CD14-positive monocyte (primary cell): ENCODE data around the gene HCRTR1. TPM values are rescaled to one million over a fixed set of nuclear protein-coding genes. Genes with fewer than 3 reads are reported as not detected.

Experiments used
- DNase-seq, 3 donors: peaks; one replicate each; pipeline ENCODE4 v3.0.0-alpha.2; 2011 to 2022
- H2AFZ ChIP-seq: 2 replicates; pipeline ENCODE4 v1.6.0; 2012; ENCODE audit warnings: mild to moderate bottlenecking, low read depth, low read length, inconsistent platforms; ENCODE audit not compliant: insufficient read depth, poor library complexity, severe bottlenecking
- H3K27ac ChIP-seq, 2 donors: 1 replicate in 1 of 2; 2 replicates in 1 of 2; pipeline ENCODE4 v1.5.1; 2012 to 2013; ENCODE audit warnings: low read length in 2 of 2, control low read depth in 1 of 2, inconsistent platforms in 1 of 2, low read depth in 1 of 2, mild to moderate bottlenecking in 1 of 2
- H3K27me3 ChIP-seq, 2 donors: one replicate each; pipeline versions ENCODE4 v1.6.0 to v1.6.1; 2011 to 2013; ENCODE audit warnings: low read length in 2 of 2; ENCODE audit not compliant: control insufficient read depth in 2 of 2, insufficient read depth in 2 of 2
- H3K36me3 ChIP-seq, 2 donors: replicated peaks in 1 of 2; 1 replicate in 1 of 2; 2 replicates in 1 of 2; pipeline versions ENCODE4 v1.5.1 to v1.6.1; 2012 to 2013; ENCODE audit warnings: low read length in 2 of 2, control low read depth in 1 of 2, inconsistent platforms in 1 of 2, mild to moderate bottlenecking in 1 of 2; ENCODE audit not compliant: insufficient read depth in 2 of 2, control insufficient read depth in 1 of 2
- H3K4me1 ChIP-seq, 2 donors: 1 replicate in 1 of 2; 2 replicates in 1 of 2; pipeline versions ENCODE4 v1.5.1 to v1.6.1; 2012 to 2013; ENCODE audit warnings: low read length in 2 of 2, control low read depth in 1 of 2, inconsistent platforms in 1 of 2, mild to moderate bottlenecking in 1 of 2, moderate library complexity in 1 of 2; ENCODE audit not compliant: insufficient read depth in 2 of 2, control insufficient read depth in 1 of 2
- H3K4me2 ChIP-seq: replicated peaks from 2 replicates; pipeline ENCODE3; 2012; ENCODE audit warnings: low read length, moderate library complexity, mild to moderate bottlenecking; ENCODE audit not compliant: poor library complexity, severe bottlenecking; ENCODE audit errors: extremely low read depth
- H3K4me3 ChIP-seq, 3 experiments: fragments of 200-600 bp in 1 of 3; sonication (generic) in 1 of 3; replicated peaks in 1 of 3; 1 replicate in 2 of 3; 2 replicates in 1 of 3; pipeline ENCODE4 v1.5.1; 2011 to 2013; ENCODE audit warnings: low read length in 3 of 3, mild to moderate bottlenecking in 3 of 3, control low read depth in 2 of 3, low read depth in 2 of 3, inconsistent platforms in 1 of 3, moderate library complexity in 1 of 3
- H3K79me2 ChIP-seq: 2 replicates; pipeline ENCODE4 v1.6.0; 2012; ENCODE audit warnings: mild to moderate bottlenecking, control low read depth, inconsistent platforms, low read length, moderate library complexity; ENCODE audit not compliant: insufficient read depth
- H3K9ac ChIP-seq: 2 replicates; pipeline ENCODE4 v1.6.0; 2017; ENCODE audit warnings: low read length, mild to moderate bottlenecking; ENCODE audit not compliant: insufficient read depth, poor library complexity, severe bottlenecking
- H3K9me3 ChIP-seq, 2 donors: replicated peaks in 1 of 2; 1 replicate in 1 of 2; 2 replicates in 1 of 2; pipeline versions ENCODE4 v1.5.1 to v1.6.1; 2012 to 2013; ENCODE audit warnings: low read length in 2 of 2, control low read depth in 1 of 2; ENCODE audit not compliant: control insufficient read depth in 1 of 2, insufficient read depth in 1 of 2
- H4K20me1 ChIP-seq: 2 replicates; pipeline ENCODE4 v1.6.0; 2012; ENCODE audit warnings: mild to moderate bottlenecking, low read length, control low read depth, moderate library complexity; ENCODE audit not compliant: insufficient read depth
- H3K27ac Mint-ChIP-seq, 7 donors: one replicate each; pipeline ENCODE4 v1.8.0; 2020; ENCODE audit warnings: mild to moderate bottlenecking in 7 of 7, mixed read lengths in 7 of 7, moderate library complexity in 6 of 7, inconsistent platforms in 2 of 7
- H3K27me3 Mint-ChIP-seq, 3 donors: one replicate each; pipeline ENCODE4 v1.8.0; 2021 to 2022; ENCODE audit warnings: low read depth in 3 of 3, mild to moderate bottlenecking in 3 of 3, mixed read lengths in 3 of 3, moderate library complexity in 3 of 3, inconsistent platforms in 1 of 3
- H3K36me3 Mint-ChIP-seq, 2 donors: one replicate each; pipeline ENCODE4 v1.8.0; 2020; ENCODE audit warnings: mixed read lengths in 2 of 2, inconsistent platforms in 1 of 2, mild to moderate bottlenecking in 1 of 2
- H3K4me1 Mint-ChIP-seq: one replicate; pipeline ENCODE4 v1.8.0; 2020; ENCODE audit warnings: mild to moderate bottlenecking, mixed read lengths
- H3K4me3 Mint-ChIP-seq, 2 donors: one replicate each; pipeline ENCODE4 v1.8.0; 2020; ENCODE audit warnings: mild to moderate bottlenecking in 2 of 2, mixed read lengths in 2 of 2, moderate library complexity in 1 of 2
- H3K9me3 Mint-ChIP-seq, 7 donors: one replicate each; pipeline ENCODE4 v1.8.0; 2020 to 2022; ENCODE audit warnings: mixed read lengths in 7 of 7, mild to moderate bottlenecking in 6 of 7, moderate library complexity in 6 of 7, inconsistent platforms in 2 of 7
- CTCF ChIP-seq: fragments of 200-600 bp; IDR thresholded peaks from one replicate; pipeline ENCODE4 v1.8.0; 2022; ENCODE audit warnings: antibody characterized with exemption, mild to moderate bottlenecking
- WGBS: methylation state at CpG from one replicate; pipeline ENCODE4 v1.1.5; 2013; ENCODE audit warnings: missing lambda C conversion rate; ENCODE audit not compliant: insufficient coverage; 5-methylcytosine and 5-hydroxymethylcytosine counted together
- intact Hi-C, 2 donors: fragments of 100-400 bp; cut with micrococcal nuclease; formaldehyde crosslinking; loops; one replicate each; pipeline versions ENCODE4 v1.15.0 to v1.15.1; 2023
- polyA plus RNA-seq, 3 donors: library from polyadenylated mRNA; depleted of rRNA in 1 of 3; unstranded in 2 of 3; stranded (reverse) in 1 of 3; fragments of 300-500 nt in 2 of 3; fragments of >200 nt in 1 of 3; fragmentation: Illumina TruSeq in 2 of 3; gene quantifications; 1 replicate in 2 of 3; 2 replicates in 1 of 3; pipeline ENCODE4 v1.2.3, GENCODE V29; 2012 to 2021

Gene HCRTR1
- polyA plus RNA-seq, 3 donors = not detected

DNA sequence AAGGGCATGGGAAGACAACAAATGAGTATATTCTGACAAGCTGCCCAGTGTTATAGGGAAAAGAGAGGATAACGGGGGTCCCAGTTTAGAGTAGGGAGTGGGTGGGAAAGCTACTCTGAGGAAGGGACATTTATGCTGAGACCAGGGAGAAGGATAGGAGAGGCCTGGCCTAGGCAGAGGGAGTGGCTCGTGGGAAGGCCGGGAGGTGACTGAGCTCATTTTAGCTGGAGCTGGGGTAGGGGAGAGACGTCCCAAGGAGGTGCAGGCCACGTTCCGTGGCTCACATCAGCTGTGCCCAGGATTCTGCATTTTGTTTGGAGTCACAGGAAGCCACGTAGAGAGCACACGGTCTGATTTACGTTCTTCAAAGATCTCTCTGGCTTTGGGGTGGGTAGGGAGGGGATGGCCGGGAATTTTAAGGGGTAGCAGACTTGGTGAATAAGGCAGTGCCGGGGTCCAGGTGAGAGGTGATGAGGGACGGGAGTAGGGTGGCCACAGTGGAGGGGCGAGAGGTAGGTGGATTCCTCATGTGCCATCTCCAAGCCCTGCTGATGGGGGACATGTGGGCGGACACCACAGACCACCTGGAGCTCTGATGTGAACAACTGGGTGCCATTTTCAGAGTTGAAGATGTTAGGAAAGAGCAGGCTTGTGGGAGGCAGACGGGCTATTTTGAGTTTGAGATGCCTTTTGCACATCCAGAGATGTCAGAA lies 36.4 kb upstream of the HCRTR1 start:
- Histone ChIP-seq H3K9me3 (no peaks in the 10 kb centered on the region), H3K4me2 (no peak overlapping the region), H3K27ac (no peak overlapping the region), H3K27me3 (peaks cover 0 to 14% of the 10 kb centered on the region in 2 donors), H3K36me3 (no peaks in the 10 kb centered on the region), H3K4me1 (peaks cover 5% of the 10 kb centered on the region in 2 donors), H3K4me3 (no peak overlapping the region), H3K79me2 (no peaks in the 10 kb centered on the region), H3K9ac (no peak overlapping the region), H4K20me1 (no peaks in the 10 kb centered on the region), H2AFZ (no peak overlapping the region)
- Mint-ChIP-seq H3K4me1 (peaks cover 5% of the 10 kb centered on the region), H3K36me3 (no peaks in the 10 kb centered on the region), H3K27ac (peak overlapping the region in 1 of 7 donors; percentile 3), H3K27me3 (peaks cover 12 to 18% (median 12%) of the 10 kb centered on the region in 3 donors), H3K4me3 (no peak overlapping the region), H3K9me3 (no peaks in the 10 kb centered on the region)
- TF ChIP-seq CTCF = no peak
- 92% methylated on average over 15 of the region's 15 CpGs for WGBS
- DNase-seq = no peak
- intact Hi-C loops = no loop called here

- no peak overlapping the region for H2AFZ ChIP-seq
- H3K4me3 Mint-ChIP-seq = no peak overlapping the region
Observed at GRCh38 chr1:31581821-31582810, 35.4 kb upstream of the HCRTR1 start.

More at GRCh38 chr1:31581821-31582810, 35.4 kb upstream of the HCRTR1 start:
- no peak for TF ChIP-seq CTCF
- H3K27ac Mint-ChIP-seq = peak overlapping the region in 1 of 7 donors; percentile 32
- H3K9me3 ChIP-seq = no peaks in the 10 kb centered on the region
- H3K4me3 ChIP-seq = no peak overlapping the region
- H3K36me3 Mint-ChIP-seq = no peaks in the 10 kb centered on the region
- DNase-seq = no peak
- no peaks in the 10 kb centered on the region for H3K79me2 ChIP-seq
- peaks cover 0 to 5% of the 10 kb centered on the region in 2 donors for H3K27me3 ChIP-seq
- no peaks in the 10 kb centered on the region for H3K36me3 ChIP-seq
- peaks cover 4 to 8% (median 5%) of the 10 kb centered on the region in 3 donors for H3K27me3 Mint-ChIP-seq
- no peaks in the 10 kb centered on the region for H3K4me1 ChIP-seq
- H4K20me1 ChIP-seq = no peaks in the 10 kb centered on the region
- H3K9me3 Mint-ChIP-seq = no peaks in the 10 kb centered on the region
- H3K9ac ChIP-seq = no peak overlapping the region
- no peak overlapping the region for H3K4me2 ChIP-seq
- H3K4me1 Mint-ChIP-seq = no peaks in the 10 kb centered on the region
- H3K27ac ChIP-seq = no peak overlapping the region
- WGBS = 82% methylated on average over 8 of the region's 12 CpGs
- intact Hi-C loops = no loop called here
